Right lobe of liver (tissue), 4 donors: ENCODE data around the gene EFCAB12.

Experiments
- CTCF ChIP-seq, 4 donors: fragments of 200-600 bp in 3 of 4; fragments of 450-650 bp in 1 of 4; IDR thresholded peaks; one replicate each; pipeline versions ENCODE4 v1.5.1 to v1.8.0; 2016 to 2022; ENCODE audit warnings: antibody characterized with exemption in 4 of 4, mild to moderate bottlenecking in 2 of 4
- POLR2A ChIP-seq: fragments of 450-650 bp; IDR thresholded peaks from one replicate; pipeline ENCODE4 v1.6.1; 2017; ENCODE audit warnings: antibody characterized with exemption, mild to moderate bottlenecking
- donor health status: DM: no; HTN: no; CAD: no.
- donor health status: DM: no; HTN: no; CAD: no.
- donor health status: DM: no; HTN: yes; CAD: no.

GRCh38 chr3:129416415-129416814 lies 12.0 kb downstream of the EFCAB12 start:
- TF ChIP-seq POLR2A (no peak), CTCF (IDR thresholded peaks at IDR 0.05) (no peak)
